HG03159 (cell line): ENCODE results near the gene DPF3.

Experiments used
- ATAC-seq: cut with Tn5 transposase; IDR thresholded peaks from one replicate; pipeline ENCODE4 v1.9.1; 2021; ENCODE audit warnings: mild to moderate bottlenecking, moderate library complexity; ENCODE audit not compliant: unreplicated experiment

The DPF3 gene

GRCh38 chr14:72844524-72844923 is 49.4 kb downstream of the DPF3 start:
- ATAC-seq, result no peak

DNA sequence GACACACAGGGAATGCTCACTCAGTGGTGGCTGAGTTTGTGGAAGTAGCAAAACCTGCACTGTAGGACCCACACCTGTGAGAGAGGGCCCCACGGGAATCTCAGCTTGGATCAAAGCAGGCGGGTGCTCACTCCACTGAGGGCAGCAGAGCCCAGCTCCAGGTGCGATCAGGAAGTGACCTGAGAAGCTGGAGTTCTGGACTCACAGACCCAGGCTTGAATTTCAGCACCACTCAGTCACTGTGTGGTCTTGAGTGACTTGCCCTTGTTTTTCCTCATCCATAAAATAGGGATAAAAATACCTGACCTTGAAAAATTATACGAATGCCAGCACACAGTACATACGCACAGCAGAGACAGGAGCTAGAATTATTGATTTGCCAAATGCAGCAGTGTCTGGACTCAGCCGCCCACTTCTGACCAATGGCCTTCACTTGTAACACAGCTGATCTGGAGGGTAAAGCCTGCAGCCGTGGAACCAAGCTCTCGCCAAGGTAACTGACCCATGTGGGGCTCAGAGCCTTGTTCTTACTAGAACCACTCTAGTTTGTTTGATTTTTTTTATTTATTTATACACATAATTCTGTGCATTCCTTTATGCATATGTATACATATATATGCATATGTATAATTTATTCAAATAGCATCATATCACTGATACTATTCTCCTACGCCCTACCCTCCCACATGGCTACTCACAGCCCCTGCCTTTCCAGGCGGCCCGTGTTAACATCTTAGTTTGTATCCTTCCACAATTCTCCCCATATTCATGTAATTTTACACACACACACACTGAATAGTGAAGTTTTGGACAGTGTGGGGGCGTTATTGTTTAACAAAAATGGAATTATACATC is 53.9 kb downstream of the DPF3 start:
- no peak for ATAC-seq

GRCh38 chr14:72839351-72839750 is 54.5 kb downstream of the DPF3 start:
- ATAC-seq, result no peak

GRCh38 chr14:72836085-72836484 is 57.8 kb downstream of the DPF3 start:
- ATAC-seq, result no peak

- no peak for ATAC-seq
These were observed 60.7 kb downstream of the DPF3 start for GRCh38 chr14:72833174-72833573.

DNA sequence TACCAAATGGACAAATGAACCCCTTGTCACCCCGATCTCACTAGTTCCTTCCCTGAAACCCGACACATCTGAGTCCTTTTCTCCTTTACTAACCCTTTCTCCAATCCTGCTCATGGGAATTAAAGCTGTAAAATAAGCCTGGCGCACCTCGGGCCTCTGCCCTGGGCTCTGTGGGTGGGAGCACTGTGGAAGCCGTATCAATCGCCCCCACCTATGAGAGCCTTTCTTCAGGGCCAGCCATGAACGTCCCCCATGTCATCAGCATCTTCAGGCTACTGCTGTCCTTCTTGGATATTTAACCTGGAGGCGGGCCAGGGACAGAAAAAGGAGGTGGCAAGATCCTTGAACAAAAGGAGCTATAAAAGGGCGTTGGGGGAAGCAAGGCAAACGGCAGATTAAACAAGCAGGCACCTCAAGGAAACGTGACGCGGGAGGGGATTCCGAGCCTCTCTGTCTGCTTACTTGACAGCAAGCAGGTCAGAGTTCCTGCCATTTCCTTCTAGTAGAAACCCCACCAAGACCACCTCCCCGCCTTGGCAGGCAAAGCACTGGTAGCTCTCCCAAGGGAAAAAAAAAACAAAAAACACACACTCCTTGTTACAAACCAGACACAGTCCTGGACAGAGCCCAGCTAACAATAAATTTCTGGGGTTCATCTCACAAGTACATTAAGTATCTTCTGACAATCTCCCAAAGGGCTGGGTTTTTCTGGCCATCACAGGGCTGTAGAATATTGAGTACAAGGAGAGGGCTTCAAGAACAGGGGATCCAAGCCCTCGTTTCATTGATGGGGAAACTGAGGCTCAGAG is 62.9 kb downstream of the DPF3 start:
- ATAC-seq, result no peak

GRCh38 chr14:72830356-72830755 is 63.5 kb downstream of the DPF3 start:
- ATAC-seq, result no peak

- no peak for ATAC-seq
These were observed 65.3 kb downstream of the DPF3 start for GRCh38 chr14:72828604-72829003.

GRCh38 chr14:72826039-72826438 is 67.9 kb downstream of the DPF3 start:
- ATAC-seq, result no peak

- ATAC-seq, result no peak
These were observed 68.4 kb downstream of the DPF3 start for GRCh38 chr14:72825486-72825885.

GRCh38 chr14:72824051-72824450 is 69.8 kb downstream of the DPF3 start:
- ATAC-seq, result no peak

DNA sequence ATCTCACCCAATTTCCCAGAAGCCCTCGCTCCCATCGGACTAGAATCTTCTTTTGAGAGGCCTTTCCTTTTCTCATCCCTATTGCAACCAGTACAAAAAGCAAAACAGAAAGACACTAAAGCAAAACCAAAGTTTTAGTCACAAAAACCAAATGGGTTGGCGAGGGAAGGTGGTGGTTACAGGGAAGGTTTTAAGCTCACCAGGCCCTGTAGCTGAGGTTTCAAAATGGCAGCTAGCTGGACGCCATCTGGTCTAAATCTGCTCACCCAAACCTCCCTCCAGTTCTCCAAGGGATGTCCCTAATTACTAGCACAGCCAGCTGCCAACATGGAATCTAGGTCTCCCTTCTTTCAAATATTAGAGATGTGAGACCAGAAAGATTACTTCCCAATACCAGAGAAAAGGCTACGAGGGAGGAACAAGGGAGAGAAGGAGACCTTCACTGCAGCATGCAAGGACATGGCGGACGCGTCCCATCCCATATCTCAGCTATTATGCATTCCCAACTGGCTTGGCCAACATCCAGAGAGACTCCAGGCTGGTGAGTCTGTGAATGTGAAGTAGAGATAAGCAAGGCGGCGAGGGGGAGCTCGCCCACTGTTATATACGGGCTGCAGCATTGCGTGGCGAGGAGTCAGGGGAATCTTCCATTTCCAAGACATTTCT is 70.8 kb downstream of the DPF3 start:
- no peak for ATAC-seq

DNA sequence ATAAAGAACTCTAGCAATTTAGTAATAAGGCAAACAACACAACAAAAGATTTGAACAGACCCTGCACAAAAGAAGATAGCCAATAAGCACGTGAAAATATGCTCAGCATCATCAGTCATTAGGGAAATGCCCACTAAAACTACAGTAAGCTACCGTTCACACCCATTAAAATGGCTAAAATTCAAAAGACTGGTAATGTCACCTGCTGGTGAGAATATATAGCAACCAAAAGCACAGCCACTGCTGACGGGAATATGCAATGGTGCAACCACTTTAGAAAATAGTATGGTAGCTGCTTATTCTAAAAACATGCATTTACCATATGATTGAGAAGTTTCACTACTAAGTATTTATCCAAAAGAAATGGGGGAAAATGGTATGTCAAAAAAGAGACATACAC is 74.9 kb downstream of the DPF3 start:
- ATAC-seq, result no peak

DNA sequence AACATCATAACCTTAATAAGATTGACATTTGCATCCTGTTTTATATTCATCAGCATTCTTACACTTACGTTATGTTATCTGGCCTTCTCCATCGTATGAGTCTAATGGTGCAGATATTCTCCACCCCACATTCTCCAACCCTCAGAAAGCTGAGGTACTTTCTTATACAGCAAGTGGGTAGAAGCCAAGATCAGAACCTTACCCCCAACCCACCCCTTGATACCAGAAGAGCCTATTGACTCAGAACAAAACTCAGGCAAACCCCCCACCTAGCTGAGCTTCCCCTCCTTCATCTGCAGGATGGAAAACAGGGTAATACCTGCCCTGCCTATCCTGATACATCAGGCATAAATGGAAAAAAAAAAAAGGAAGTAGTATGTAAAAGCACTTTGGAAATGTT is 77.6 kb downstream of the DPF3 start:
- ATAC-seq, result no peak

GRCh38 chr14:72815430-72815829 is 78.5 kb downstream of the DPF3 start:
- ATAC-seq, result no peak

- ATAC-seq, result no peak
These were observed 81.5 kb downstream of the DPF3 start for GRCh38 chr14:72812292-72812851.

- no peak for ATAC-seq
These were observed 83.7 kb downstream of the DPF3 start for GRCh38 chr14:72810201-72810600.

DNA sequence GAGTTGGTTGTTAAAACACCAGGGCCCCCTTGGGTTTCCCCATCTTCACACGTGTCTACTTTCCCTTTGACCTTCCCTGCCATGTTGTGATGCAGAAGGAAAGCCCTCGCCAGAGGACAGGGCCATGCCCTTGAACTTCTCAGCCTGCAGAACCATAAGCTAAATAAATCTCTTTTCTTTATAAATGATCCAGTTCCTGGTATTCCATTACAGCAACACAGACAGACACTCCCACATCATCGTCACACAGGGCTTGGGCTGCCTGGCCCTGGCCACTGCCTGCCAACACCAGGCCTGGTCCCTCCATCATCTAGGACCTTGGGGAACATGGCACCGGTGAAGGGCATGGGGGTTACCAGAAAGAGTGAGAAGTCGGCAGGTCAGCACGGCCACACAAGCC is 84.8 kb downstream of the DPF3 start:
- ATAC-seq, result no peak

DNA sequence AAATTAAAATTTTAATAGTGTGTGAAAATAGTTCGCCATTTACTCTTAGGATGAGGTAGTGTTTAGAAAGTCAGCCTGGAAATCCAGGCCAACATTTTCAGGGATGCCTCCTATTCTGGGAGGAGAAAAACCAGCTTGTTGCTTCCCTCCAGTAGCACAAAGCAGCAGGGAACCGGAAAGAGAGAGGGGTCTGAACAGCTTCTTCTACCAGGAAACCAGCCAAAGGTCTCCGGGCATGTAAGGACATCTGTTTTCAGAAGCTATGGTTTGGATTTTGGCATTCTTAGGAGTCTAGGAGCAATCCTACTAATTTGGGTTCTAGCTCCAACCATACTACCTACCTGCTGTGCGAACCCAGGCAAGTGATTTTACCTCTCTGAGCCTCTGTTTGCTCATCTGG is 85.3 kb downstream of the DPF3 start:
- no peak for ATAC-seq

DNA sequence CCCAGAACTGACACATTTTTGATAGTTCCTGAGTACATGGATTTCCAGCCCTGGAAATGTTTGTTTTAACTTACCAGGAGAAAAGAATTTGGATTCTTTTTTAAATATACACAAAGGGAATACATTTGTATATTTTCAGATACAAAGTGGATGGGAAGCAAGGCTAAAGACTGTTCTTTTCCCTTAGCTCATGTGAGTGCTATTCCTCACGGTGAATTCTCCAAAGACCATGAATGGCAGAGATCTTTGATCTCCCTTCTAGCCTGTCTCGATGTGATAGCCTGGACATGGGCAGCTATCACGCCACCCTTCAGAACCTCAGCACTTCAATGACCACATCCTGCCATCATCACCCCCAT is 91.3 kb downstream of the DPF3 start:
- no peak for ATAC-seq

DNA sequence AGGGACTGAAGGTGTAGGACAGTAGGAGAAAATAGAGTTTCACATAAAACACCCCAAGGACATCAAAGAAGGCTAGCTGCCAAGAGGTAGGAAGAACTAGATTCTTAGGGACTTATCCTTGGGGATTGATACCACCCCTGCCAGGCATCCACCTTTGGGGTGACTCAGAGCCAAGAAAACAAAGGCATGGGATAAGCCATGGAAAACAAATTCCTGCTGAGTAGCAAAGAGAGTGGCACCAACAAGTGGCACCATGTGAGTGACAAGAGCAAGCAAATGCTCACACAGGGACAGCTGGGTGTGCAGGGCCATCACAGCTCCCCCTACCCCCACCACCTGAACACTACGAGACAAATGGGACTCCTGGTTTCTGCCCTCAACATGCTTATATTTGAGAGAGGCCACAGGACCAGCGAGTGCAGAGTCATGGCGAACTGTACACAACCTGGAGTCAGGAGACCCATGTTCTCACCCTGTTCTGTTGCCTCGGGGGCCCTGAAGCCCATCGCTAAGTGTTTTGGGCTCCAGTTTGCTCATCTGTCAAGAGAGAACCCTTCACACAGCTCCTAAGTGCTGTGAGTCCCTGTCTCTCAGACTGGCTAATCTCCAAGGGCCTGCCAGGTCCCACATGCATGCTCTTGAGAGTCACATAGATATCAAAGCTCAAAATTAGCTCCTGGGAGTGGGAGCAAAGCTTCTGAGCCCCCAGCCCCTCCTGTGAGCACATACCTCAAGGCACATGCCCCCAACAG is 91.9 kb downstream of the DPF3 start:
- no peak for ATAC-seq
